Vagina (tissue), 2 donors: ENCODE results near the gene FOXO6. TPM values are rescaled to one million over a fixed set of nuclear protein-coding genes. Genes with fewer than 3 reads are reported as not detected.

Source experiments
- DNase-seq, 2 donors: peaks; one replicate each; pipeline ENCODE4 v3.0.0-alpha.2; 2017; ENCODE audit errors: extremely low spot score in 2 of 2
- H3K27ac ChIP-seq: fragments of 200-600 bp; sonication (generic); one replicate; pipeline ENCODE4 v1.5.1; 2019
- H3K27me3 ChIP-seq: fragments of 200-600 bp; sonication (generic); one replicate; pipeline ENCODE4 v1.5.1; 2019
- H3K36me3 ChIP-seq, 2 donors: fragments of 200-600 bp; sonication (generic); one replicate each; pipeline ENCODE4 v1.5.1; 2017 to 2019
- H3K4me1 ChIP-seq: fragments of 200-600 bp; sonication (generic); one replicate; pipeline ENCODE4 v1.5.1; 2019
- H3K4me3 ChIP-seq, 2 donors: fragments of 200-600 bp; sonication (generic); 1 replicate in 1 of 2; 2 replicates in 1 of 2; pipeline ENCODE4 v1.5.1; 2016 to 2019
- H3K9me3 ChIP-seq: fragments of 200-600 bp; sonication (generic); one replicate; pipeline ENCODE4 v1.5.1; 2019
- POLR2A ChIP-seq, 2 donors: fragments of 450-650 bp; IDR thresholded peaks; one replicate each; pipeline ENCODE4 v1.6.1; 2017; ENCODE audit warnings: antibody characterized with exemption in 2 of 2, mild to moderate bottlenecking in 2 of 2, moderate library complexity in 2 of 2
- POLR2AphosphoS5 ChIP-seq, 2 donors: sonication (generic); formaldehyde crosslinking; IDR thresholded peaks; one replicate each; pipeline ENCODE4 v1.9.0; 2017; ENCODE audit warnings: antibody characterized with exemption in 2 of 2, mild to moderate bottlenecking in 2 of 2, low read depth in 1 of 2; ENCODE audit not compliant: insufficient read depth in 1 of 2
- intact Hi-C: fragments of 100-400 bp; cut with DNase I; formaldehyde crosslinking; loops from one replicate; pipeline ENCODE4 v1.15.1; 2023
- total RNA-seq: library from RNA; depleted of rRNA; stranded (reverse); fragments of >200 nt; gene quantifications from one replicate; pipeline ENCODE4 v1.2.3, GENCODE V29; 2016
- TF ChIP-seq, protein P1 (sequence below), 3 experiments: fragments of 450-650 bp in 2 of 3; fragments of 200-600 bp in 1 of 3; sonication (generic) in 1 of 3; IDR thresholded peaks; one replicate each; pipeline ENCODE4 v1.5.1; 2017 to 2019; ENCODE audit warnings: antibody characterized with exemption in 3 of 3, mild to moderate bottlenecking in 2 of 3, moderate library complexity in 2 of 3

FOXO6 gene
- total RNA-seq, 1 donor from 2014 or later, result 1.7 TPM

DNA sequence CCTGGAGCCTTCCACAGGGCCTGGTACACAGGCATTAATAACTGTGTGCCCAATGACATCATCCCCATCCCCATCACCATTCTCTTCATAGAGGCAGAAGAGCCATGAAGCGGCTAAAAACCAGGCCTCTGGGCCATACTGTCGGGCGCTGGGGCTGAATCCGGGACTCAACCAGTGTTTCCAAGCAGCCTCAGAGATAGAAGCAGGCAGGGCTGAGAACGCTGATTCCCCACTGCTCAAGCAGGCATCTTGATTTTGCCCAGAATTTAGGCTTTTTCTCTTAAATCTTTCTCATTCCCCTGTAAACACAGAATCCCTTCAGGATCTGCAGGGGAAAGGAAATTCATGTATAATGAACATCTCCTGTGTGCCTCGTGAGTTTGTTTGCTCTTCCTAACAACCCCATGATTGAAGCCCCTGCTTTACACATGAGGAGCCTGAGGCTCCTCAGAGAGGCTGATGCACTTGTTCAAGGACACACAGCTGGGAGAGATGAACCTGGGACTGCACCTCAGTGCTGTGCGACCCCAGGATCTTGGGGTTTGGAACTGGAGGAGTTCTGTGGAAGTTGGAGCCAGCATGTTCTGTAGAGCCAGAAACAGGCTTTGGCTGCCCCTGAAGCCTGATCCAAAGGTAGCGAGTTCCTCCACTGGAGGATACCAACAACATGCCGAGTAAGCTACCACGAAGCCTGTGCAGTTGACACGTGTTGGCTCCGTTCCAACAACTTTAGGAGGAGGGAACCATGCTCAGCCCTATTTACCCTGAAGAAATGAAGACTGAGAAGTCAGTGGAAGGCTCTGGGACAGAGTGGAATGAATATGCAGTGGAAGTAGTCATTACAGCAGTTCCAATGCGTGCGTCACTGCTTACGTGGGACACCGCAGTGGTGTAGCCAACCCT lies 67.8 kb downstream of the FOXO6 start:
- no peak for DNase-seq
- H3K36me3 ChIP-seq, result no peaks in the 10 kb centered on the region
- H3K4me3 ChIP-seq, result no peak overlapping the region
- no peak overlapping the region for H3K27ac ChIP-seq
- peaks cover 30% of the 10 kb centered on the region for H3K4me1 ChIP-seq
- intact Hi-C loops, result no loop called here
- H3K9me3 ChIP-seq, result no peaks in the 10 kb centered on the region
- TF ChIP-seq, protein P1, sequence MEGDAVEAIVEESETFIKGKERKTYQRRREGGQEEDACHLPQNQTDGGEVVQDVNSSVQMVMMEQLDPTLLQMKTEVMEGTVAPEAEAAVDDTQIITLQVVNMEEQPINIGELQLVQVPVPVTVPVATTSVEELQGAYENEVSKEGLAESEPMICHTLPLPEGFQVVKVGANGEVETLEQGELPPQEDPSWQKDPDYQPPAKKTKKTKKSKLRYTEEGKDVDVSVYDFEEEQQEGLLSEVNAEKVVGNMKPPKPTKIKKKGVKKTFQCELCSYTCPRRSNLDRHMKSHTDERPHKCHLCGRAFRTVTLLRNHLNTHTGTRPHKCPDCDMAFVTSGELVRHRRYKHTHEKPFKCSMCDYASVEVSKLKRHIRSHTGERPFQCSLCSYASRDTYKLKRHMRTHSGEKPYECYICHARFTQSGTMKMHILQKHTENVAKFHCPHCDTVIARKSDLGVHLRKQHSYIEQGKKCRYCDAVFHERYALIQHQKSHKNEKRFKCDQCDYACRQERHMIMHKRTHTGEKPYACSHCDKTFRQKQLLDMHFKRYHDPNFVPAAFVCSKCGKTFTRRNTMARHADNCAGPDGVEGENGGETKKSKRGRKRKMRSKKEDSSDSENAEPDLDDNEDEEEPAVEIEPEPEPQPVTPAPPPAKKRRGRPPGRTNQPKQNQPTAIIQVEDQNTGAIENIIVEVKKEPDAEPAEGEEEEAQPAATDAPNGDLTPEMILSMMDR (IDR thresholded peaks at IDR 0.05), result no peak
- TF ChIP-seq POLR2AphosphoS5 (IDR thresholded peaks at IDR 0.05; ENCODE audit: insufficient read depth in 1 of 2, low read depth in 1 of 2) (no peak), POLR2A (IDR thresholded peaks at IDR 0.05) (no peak)
- H3K27me3 ChIP-seq, result no peaks in the 10 kb centered on the region

DNA sequence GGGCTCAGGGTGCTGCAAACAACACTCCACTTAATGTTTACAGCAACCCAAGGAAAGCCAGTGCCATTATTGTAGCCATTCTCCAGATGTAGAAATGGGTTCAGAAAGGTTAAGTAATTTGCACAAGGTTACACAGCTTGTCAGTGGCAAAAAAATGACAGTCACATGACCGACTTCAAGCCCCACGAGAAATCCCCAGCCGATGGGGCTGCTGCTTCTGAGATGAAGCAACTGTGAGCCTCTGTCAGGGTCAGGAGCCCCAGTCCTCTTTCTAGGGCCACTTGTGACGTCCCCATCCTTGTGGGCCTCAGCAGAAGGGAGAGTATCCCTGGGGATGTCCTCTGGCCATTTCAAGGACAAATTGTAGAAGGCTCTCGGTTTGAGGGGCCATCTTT lies 68.4 kb downstream of the FOXO6 start:
- Histone ChIP-seq H3K27me3 (no peaks in the 10 kb centered on the region), H3K4me1 (peaks cover 30% of the 10 kb centered on the region), H3K4me3 (no peak overlapping the region), H3K36me3 (no peaks in the 10 kb centered on the region), H3K9me3 (no peaks in the 10 kb centered on the region), H3K27ac (no peak overlapping the region)
- no peak for TF ChIP-seq POLR2AphosphoS5 (IDR thresholded peaks at IDR 0.05; ENCODE audit: insufficient read depth in 1 of 2, low read depth in 1 of 2)
- intact Hi-C loops, result no loop called here
- DNase-seq, result no peak

DNA sequence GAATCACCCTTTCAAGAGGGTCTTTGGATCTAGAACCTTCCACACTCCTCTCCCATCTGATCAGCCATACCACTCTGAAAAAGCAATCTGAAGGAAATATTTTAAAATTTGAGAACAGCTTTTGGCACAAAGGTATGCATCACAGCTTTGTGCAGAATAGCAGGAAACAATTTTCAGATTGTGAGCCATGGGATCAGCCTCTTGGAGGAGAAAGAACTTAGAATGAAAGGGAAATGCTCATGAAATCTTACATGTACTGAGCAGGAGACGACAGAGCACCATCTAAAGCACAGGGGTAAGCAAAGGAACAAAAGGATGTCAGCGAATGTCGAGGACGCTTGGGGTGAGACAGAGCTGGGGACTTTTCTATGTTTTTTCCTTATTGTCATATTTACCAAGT lies 68.8 kb downstream of the FOXO6 start:
- TF ChIP-seq, protein P1 (IDR thresholded peaks at IDR 0.05), result no peak
- no peak for TF ChIP-seq POLR2AphosphoS5 (IDR thresholded peaks at IDR 0.05; ENCODE audit: insufficient read depth in 1 of 2, low read depth in 1 of 2)
- Histone ChIP-seq H3K9me3 (no peaks in the 10 kb centered on the region), H3K27me3 (no peaks in the 10 kb centered on the region), H3K36me3 (no peaks in the 10 kb centered on the region), H3K27ac (no peak overlapping the region), H3K4me3 (no peak overlapping the region), H3K4me1 (peaks cover 30% of the 10 kb centered on the region)
- intact Hi-C loops, result no loop called here
- DNase-seq, result no peak

DNA sequence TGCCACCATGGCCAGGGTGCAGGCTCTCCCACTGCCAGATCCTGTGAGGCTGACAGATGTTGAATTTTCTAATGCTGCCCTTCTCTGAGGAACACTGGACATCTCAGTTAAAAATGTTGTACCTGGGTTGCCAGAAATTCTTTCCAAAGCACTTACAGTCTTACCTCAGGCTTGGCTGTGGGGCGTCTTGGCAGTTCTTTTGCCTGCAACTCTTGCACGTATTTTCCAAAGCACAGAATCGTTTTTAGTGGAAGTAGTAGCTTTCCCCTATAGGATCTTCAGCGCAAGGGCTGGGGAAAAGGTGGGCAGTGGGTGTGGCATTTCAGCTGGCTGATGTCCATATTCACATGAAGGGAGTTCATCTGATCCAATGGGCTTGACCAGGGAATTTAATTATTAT lies 69.3 kb downstream of the FOXO6 start:
- no peak overlapping the region for H3K27ac ChIP-seq
- H3K4me3 ChIP-seq, result no peak overlapping the region
- intact Hi-C loops, result no loop called here
- no peaks in the 10 kb centered on the region for H3K27me3 ChIP-seq
- H3K9me3 ChIP-seq, result no peaks in the 10 kb centered on the region
- no peaks in the 10 kb centered on the region for H3K36me3 ChIP-seq
- no peak for DNase-seq
- TF ChIP-seq, protein P1 (IDR thresholded peaks at IDR 0.05), result no peak
- TF ChIP-seq POLR2AphosphoS5 (IDR thresholded peaks at IDR 0.05; ENCODE audit: insufficient read depth in 1 of 2, low read depth in 1 of 2) (no peak), POLR2A (IDR thresholded peaks at IDR 0.05) (no peak)
- H3K4me1 ChIP-seq, result peaks cover 30% of the 10 kb centered on the region

DNA sequence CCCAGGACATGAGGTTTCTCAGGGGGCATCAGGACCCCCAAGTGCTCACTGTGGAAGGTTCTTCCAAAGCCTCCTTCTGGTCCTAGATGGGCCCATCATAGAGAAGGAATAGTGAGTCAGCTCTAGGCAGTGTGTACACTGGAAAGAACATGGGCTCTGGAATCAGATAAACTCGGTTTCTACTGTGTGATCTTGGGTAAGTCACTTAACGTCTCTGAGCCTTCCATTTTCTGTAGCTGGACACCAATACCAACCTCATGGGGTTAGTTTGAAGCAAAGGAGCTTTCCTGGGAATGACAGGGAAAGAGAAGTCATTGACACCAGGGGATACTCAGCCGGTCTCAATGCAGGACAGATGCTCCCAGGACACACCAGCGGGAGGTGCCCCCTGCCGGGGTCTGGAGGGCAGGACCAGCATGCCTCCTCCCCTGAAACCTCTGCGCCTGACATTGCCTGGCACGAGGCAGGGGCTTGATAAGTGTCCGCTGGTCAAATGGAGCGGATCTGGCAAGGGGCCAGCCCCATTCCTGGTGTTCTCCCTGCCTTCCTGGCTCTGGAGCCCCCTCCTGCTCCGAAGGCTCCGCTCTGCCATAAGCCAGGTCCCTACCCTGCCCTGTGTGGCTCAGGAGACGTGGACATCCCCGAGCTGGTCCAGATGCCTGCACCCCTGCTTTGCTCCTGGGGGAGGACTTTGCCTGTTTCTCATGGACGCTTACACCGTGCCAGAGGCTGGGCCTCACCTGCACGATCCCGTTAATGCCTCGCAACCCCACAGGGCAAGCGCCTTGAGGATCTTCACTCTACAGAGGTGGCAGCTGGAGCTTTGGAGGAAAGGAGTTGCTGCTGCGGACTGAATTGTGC lies 70.5 kb downstream of the FOXO6 start:
- no peaks in the 10 kb centered on the region for H3K27me3 ChIP-seq
- intact Hi-C loops, result no loop called here
- H3K9me3 ChIP-seq, result no peaks in the 10 kb centered on the region
- H3K4me1 ChIP-seq, result peaks cover 33% of the 10 kb centered on the region
- peak overlapping the region; percentile 75 for H3K27ac ChIP-seq
- no peak for DNase-seq
- TF ChIP-seq POLR2AphosphoS5 (IDR thresholded peaks at IDR 0.05; ENCODE audit: insufficient read depth in 1 of 2, low read depth in 1 of 2) (no peak), POLR2A (IDR thresholded peaks at IDR 0.05) (no peak)
- TF ChIP-seq, protein P1 (IDR thresholded peaks at IDR 0.05), result no peak
- H3K4me3 ChIP-seq, result no peak overlapping the region
- H3K36me3 ChIP-seq, result no peaks in the 10 kb centered on the region
